ENCODE measurements around the gene OPN1SW.
A peak's percentile ranks its signal among the peaks of the same experiment; 100 is the strongest.

Gene OPN1SW

GRCh38 chr7:128732521-128733277 is 42.9 kb downstream of the OPN1SW start:
- DNase-seq (ENCODE audit: low read depth): no peak

GRCh38 chr7:128731184-128731583 is 44.4 kb downstream of the OPN1SW start:
- DNase-seq (ENCODE audit: low read depth): peak; percentile 59

- no peak for DNase-seq (ENCODE audit: low read depth)
These were observed 46.1 kb downstream of the OPN1SW start for GRCh38 chr7:128729494-128729893.

- DNase-seq (ENCODE audit: low read depth): no peak
These were observed 47.0 kb downstream of the OPN1SW start for GRCh38 chr7:128728598-128728997.

GRCh38 chr7:128727239-128727638 is 48.4 kb downstream of the OPN1SW start:
- DNase-seq (ENCODE audit: low read depth): no peak

- no peak for DNase-seq (ENCODE audit: low read depth)
These were observed 48.9 kb downstream of the OPN1SW start for GRCh38 chr7:128726737-128727072.

- no peak for DNase-seq (ENCODE audit: low read depth)
These were observed 49.4 kb downstream of the OPN1SW start for GRCh38 chr7:128726059-128726736.

GRCh38 chr7:128725531-128725930 is 50.1 kb downstream of the OPN1SW start:
- no peak for DNase-seq (ENCODE audit: low read depth)

- no peak for DNase-seq (ENCODE audit: low read depth)
These were observed 50.9 kb downstream of the OPN1SW start for GRCh38 chr7:128724743-128725142.
